ENCODE measurements around the gene PTTG1IP. TPM values are rescaled to one million over a fixed set of nuclear protein-coding genes. Genes with fewer than 3 reads are reported as not detected.

The PTTG1IP gene
- total and polyA plus RNA-seq, 10 of the 15 experiments (the other 5 are each of a cell fraction or from before 2014, with no cell fraction given): 2.4 to 56.4 (median 44.4) TPM

GRCh38 chr21:44801468-44802395 lies 71.8 kb downstream of the PTTG1IP start, which contains the start of gene UBE2G2 (continued):
- TF ChIP-seq E4F1 (IDR thresholded peaks at IDR 0.05; ENCODE audit: borderline replicate concordance, partially characterized antibody) (no peak), NR2C1 (IDR thresholded peaks at IDR 0.05) (peak; percentile 99), TCF3 (IDR thresholded peaks at IDR 0.05; ENCODE audit: borderline replicate concordance, insufficient read depth, low read depth, low read length) (peak; percentile 59; the same call in 1 of the 2 replicates), NFYB (IDR thresholded peaks at IDR 0.05; ENCODE audit: insufficient read depth, low read depth, low read length) (no peak), SMAD1 (IDR thresholded peaks at IDR 0.05; ENCODE audit: low read depth, partially characterized antibody) (no peak), BMI1 (IDR thresholded peaks at IDR 0.05; ENCODE audit: borderline replicate concordance) (no peak), ZNF622 (IDR thresholded peaks at IDR 0.05) (no peak), CREB1 (IDR thresholded peaks at IDR 0.05; ENCODE audit: low read depth) (no peak), CBX5 (IDR thresholded peaks at IDR 0.05; ENCODE audit: low read depth) (no peak), TBL1XR1 (IDR thresholded peaks at IDR 0.05; ENCODE audit: low read depth, low read length) (peak; percentile 46), BACH1 (IDR thresholded peaks at IDR 0.05; ENCODE audit: borderline replicate concordance) (peak; percentile 21), RBBP5 (conservative IDR thresholded peaks at IDR 0.05) (no peak), POLR2A (IDR thresholded peaks at IDR 0.05; ENCODE audit: low read depth, low read length) (peak; percentile 92), CBX3 (IDR thresholded peaks at IDR 0.05; ENCODE audit: borderline replicate concordance, low read depth) (no peak)
